SH-SY5Y (cell line): ENCODE results near the gene TMPRSS12.

Experiments used
- GATA2 ChIP-seq: IDR thresholded peaks from 2 replicates; pipeline ENCODE4 v1.6.1; 2011; ENCODE audit warnings: mild to moderate bottlenecking, low read depth, low read length
- GATA3 ChIP-seq: IDR thresholded peaks from 2 replicates; pipeline ENCODE4 v1.6.1; 2011; ENCODE audit warnings: low read depth, mild to moderate bottlenecking, low read length, moderate library complexity

DNA sequence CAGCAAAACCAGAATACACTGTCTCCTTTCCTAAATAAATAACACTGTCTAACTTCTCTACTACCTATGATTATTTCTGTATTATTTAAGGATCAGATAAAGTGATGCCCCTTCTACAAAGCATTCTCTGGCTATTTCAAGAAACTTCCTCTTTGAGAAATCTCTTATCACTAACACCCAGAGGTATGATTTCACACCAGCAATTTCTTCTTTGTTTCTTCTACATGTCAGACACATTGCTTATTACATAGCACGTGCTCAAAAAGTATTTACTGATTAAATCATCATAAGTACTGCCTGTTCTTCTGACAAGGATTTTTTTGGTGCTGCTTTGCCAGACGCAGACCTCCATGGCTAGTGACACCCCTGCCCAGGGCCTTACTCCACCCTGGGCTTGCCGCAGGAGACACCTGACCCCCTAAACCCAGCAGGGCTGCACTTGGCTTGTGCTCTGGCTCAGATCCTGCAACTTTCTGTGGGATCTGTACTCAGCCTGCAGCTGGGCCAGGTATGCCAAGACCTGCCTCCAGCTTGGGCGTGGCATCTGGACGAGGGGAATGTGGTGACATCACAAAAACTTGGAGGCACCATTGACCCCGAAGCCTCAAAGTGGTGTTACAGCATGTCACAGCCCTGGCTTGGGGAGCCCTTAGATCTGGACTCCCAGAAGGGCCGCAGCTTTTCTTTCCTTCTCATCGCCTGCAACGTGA lies 94.2 kb downstream of the TMPRSS12 start:
- no peak for TF ChIP-seq GATA2
- TF ChIP-seq GATA3 = no peak
